NCI-H2029 (cell line): ENCODE data around the gene ACOT11.
"Not testable (repeated sequence)": the region's sequence is repeated elsewhere in the genome, so short reads cannot be mapped to it uniquely, and the experiment has no call there.

Experiments
- DNase-seq: peaks from one replicate; lab custom pipeline; 2025; lab: John Stamatoyannopoulos, UW

ACOT11 gene

DNA sequence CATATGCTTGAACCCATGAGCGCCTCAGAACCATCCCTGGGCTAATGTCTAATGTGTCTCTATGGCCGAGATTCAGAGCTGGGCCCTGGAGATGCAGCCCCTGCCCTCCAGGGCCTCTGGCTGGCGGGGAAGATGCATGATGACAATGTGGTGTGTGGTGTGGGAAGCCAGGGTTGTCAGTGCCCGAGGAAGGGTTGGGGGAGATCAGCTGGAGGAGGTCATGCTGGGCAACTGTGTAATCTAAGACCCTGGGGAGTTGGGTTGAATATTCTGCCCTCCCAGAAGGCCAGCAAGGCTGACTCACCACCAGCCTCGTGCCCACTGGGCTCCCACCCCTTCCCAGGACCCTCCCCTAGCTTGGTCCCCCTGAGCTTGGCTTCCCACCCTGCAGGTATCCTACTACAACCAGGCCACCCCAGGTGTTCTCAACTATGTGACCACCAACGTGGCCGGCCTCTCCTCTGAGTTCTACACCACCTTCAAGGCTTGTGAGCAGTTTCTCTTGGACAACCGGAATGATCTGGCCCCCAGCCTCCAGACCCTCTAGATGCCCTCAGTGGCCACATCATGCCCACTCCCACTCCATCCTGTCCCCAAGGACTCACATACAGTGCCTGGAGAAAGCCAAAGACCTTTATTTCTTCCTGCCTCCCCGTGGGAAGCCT lies 60.7 kb downstream of the ACOT11 start:
- DNase-seq, result no peak

DNA sequence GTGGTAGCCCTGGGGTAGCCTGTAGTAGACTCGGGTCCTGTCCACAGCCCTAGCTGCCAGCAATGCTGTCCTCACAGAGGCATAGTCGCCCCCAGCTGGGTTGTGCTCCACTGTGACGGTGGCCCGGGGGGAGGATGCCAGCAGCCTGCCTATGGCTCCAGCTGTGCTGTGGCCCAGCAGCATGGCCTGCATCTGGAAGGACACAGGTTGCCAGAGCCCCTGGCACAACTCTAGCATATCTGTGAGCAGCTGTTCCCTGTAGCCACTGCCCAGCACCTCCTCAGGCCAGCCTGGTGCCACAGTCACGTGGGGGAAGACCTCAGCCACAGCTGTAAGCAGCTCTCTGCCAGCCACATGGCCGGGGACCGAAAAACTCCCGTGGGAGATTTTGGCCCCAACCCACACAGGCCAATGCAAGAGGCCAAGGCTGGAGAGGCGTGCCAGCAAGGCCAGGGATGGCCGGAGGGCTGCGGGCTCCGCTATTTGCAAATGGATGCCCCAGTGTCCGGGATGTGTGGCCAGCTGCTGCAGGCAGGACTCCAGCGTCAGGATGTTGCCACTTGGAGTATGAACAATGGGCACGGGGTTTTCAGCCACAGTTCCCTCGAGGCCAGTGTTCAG lies 61.4 kb downstream of the ACOT11 start:
- no peak for DNase-seq

GRCh38 chr1:54610048-54610447 lies 62.0 kb downstream of the ACOT11 start:
- no peak for DNase-seq

DNA sequence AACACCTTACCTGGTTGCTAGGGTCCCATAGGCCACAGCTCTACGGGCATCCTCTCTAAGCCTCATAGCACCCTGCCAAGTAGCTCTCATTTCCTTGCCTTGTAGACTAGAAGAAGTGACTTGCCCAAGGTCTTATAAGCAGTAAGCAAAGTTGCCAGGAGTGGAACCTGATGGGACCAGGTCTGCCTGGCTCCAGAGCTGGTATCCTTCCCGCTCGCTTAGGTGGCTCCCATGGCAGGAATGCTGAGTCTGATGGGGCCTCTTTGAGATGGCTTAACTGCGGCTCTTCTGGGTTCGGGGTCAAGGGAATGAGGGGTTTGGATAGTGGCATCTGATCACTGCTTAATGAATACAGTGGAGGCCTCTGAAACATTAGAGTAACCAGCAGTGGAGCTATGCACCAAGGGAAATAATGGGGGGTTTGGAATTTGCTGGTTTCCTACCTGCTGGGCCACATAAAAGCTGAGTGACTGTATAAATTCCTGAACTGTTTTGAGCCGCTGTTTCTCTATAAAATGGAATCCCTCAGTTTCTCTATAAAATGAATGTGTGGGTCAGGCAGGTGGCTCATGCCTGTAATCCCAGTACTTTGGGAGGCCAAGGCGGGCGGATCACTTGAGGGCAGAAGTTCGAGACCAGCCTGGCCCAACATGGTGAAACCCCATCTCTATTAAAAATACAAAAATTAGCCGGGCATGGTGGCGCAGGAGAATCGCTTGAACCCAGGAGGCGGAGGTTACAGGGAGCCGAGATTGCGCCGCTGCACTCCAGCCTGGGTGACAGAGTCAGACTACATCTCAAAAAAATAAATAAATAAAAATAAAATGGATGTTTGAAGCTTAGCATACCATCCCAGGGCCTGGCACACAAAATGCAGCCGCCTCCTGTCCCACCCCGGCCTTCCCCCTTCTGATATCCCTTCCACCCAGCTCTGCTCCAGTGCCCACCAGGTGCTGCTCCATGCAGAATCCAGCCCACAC lies 62.9 kb downstream of the ACOT11 start:
- DNase-seq, result no peak

DNA sequence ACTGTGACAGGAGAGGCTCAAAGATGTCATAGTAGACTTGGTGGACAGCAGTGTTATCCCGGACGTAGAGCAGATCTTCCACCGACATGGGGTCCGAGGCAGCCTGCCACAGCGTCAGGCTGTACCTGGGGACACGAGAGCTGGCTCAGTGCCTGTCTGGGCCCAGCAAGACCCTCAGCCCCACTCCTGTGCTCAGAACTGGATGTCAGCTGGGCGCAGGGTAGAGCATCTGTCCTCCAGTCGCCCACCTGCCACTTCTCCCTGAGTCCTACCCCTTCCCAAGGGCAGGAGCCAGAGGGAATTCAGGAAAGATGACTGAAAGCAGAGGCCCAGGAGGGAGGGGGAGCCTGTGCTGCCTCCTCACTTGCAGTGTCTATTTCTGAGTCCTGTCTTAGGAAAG lies 63.6 kb downstream of the ACOT11 start:
- no peak for DNase-seq

DNA sequence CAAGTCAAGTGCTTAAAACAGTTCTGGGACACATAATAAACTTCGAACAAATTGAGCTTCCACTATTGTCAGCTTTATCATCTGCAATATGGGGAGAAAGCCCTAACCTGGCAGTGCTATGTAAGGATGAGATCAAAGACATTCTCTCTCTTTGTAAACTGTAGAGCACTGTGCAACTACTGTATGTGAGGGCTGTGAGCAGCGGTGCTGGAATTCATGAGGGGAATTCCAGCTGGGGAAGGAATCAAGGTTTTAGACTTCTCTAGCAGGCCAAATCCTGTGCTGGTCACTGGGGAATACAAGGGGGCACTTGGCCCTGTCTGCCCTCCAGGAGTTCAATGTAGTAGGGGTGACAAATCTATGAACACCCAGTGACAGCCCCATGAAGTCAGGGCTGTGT lies 66.0 kb downstream of the ACOT11 start:
- no peak for DNase-seq

GRCh38 chr1:54614563-54614962 lies 66.5 kb downstream of the ACOT11 start:
- no peak for DNase-seq

DNA sequence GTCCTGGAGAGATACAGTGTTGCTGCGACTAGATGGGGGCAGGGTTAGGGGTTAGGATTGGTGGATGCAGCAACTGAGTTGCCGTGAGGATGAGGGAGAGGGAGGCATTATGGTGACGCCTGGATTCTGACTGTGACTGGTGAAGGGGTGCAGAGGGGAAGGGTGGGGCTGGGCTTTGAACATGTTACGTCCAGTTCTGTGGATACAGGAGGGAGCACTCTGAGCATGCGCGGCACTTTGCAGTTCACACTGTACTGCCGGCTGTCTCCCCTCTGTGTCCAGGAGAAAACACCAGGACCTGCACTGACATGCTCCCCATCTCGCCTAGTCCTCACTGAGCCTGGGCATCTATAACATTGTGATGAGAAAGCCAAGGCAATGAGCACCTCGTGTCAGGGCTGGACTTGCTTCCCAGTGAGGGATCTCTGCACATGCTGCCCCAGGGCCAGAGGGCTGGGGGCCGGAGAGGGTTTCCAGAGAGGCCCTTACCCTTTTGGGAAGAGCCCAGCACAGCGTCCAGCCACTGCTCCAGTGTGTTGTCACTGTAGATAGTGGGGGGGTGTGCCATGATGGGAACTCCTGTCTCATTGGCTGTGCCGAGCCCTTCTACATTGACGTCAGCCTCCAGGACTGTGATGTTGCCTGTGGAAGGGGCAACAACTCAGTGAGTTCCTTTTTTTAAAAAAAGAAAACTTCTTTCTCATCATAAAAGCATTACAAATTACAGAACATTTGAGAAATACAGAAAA lies 67.7 kb downstream of the ACOT11 start:
- DNase-seq, result no peak

DNA sequence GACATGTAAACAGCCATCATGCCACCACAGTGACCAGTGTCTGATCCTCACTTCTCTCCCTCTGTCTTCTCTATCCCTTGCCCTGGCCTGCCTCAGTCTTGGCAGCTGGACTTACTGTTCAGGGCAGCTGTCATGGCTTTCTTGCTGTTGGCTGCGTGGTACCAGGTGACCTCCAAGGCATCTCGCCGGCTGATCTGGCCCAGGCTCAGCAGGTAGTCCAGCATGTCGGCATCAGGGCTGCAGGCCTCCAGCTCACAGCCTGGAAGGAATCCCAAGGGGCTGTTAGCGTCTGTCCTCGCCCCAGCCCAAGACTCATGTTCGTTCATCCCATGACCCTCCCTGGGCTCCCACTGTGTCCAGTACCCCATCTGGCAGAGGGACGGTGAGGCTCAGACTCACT lies 71.7 kb downstream of the ACOT11 start:
- no peak for DNase-seq

- DNase-seq, result no peak
These were observed 75.4 kb downstream of the ACOT11 start, which contains the start of gene FAM151A for GRCh38 chr1:54623216-54624007. TSS of gene FAM151A (minus strand) at chr1:54623525. CDS start at chr1:54623395, 130 bp downstream.

DNA sequence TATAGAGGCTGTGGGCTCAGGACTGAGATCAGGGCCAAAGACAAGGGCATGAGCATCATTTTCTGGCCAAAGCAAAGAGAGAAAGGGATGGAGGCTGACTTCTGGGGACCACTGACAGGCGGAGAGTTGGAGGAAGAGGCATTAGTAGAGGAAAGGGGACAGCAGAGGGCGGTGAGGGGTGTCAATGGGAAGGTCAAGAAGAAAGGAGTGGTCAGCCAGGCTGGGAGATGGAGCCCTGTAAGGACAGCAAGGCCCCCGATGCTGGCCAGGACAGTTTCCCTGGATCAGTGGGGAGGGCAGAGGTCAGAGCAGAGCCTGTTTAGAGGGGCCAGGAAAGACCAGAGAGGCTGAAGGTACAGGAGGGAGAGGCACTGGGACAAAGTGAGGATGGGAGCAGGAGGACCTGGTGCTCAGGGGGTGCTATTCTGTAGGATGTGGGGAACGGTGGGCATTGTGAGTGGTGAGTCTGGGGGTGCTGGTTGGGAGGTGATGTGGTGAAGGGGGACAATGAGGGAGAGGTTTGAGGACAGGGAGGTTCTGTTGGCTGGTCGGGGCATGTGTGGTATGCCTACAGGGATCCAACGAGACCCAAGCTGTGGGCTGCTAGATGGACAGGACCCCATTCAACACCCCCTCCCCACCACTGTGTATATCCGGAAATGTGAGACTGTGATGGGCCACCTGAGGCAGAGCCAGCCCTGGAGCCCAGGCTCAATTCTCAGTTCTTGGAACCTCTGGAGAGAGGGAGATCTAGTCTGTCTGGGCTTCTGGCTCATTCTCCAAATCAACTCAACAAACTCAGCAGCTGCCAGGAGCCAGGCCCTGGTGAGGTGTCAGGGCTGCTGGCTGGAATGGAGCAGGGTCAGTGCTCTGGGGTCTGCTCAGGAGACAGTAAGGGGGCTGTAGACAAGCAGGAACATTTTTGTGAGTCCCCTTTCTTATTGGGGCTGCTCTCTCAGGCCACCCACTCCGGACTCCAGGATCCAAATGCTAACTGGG lies 76.7 kb downstream of the ACOT11 start:
- no peak for DNase-seq

- no peak for DNase-seq
These were observed 79.2 kb downstream of the ACOT11 start for GRCh38 chr1:54627196-54627595.

DNA sequence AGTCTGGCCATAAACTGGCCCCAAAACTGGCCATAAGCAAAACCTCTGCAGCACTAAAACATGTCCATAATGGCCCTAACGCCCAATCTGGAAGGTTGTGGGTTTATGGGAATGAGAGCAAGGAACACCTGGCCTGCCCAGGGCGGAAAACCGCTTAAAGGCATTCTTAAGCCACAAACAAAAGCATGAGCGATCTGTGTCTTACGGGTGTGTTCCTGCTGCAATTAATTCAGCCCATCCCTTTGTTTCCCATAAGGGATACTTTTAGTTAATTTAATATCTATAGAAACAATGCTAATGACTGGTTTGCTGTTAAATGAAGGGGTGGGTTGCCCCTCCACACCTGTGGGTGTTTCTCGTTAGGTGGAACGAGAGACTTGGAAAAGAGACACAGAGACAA lies 87.8 kb downstream of the ACOT11 start:
- not testable (repeated sequence) for DNase-seq

DNA sequence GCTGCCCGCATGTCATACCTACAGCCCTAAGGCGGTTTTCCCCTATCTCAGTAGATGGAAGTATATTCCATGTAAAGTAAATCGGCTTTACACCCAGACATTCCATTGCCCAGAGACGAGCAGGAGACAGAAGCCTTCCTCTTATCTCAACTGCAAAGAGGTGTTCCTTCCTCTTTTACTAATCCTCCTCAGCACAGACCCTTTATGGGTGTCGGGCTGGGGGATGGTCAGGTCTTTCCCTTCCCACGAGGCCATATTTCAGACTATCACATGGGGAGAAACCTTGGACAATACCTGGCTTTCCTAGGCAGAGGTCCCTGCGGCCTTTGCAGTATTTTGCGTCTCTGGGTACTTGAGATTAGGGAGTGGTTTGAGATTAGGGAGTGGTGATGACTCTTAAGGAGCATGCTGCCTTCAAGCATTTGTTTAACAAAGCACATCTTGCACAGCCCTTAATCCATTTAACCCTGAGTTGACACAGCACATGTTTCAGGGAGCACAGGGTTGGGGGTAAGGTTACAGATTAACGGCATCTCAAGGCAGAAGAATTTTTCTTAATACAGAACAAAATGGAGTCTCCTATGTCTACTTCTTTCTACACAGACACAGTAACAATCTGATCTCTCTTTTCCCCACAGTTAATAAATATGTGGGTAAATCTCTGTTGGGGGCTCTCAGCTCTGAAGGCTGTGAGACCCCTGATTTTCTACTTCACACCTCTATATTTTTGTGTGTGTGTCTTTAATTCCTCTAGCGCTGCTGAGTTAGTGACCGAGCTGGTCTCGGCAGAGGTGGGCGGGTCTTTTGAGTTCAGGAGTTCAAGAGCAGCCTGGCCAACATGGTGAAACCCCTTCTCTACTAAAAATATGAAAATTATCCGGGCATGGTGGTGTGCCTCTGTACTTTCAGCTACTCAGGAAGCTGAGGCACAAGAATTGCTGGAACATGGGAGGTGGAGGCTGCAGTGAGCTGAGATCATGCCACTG lies 88.7 kb downstream of the ACOT11 start:
- DNase-seq, result not testable (repeated sequence)

GRCh38 chr1:54640361-54640760 lies 92.3 kb downstream of the ACOT11 start:
- no peak for DNase-seq

GRCh38 chr1:54640863-54641836 lies 93.1 kb downstream of the ACOT11 start, which contains the start of gene MROH7:
TSS of gene MROH7 (plus strand) at chr1:54641786. CDS start at chr1:54652927, 11,141 bp downstream.
- no peak for DNase-seq

DNA sequence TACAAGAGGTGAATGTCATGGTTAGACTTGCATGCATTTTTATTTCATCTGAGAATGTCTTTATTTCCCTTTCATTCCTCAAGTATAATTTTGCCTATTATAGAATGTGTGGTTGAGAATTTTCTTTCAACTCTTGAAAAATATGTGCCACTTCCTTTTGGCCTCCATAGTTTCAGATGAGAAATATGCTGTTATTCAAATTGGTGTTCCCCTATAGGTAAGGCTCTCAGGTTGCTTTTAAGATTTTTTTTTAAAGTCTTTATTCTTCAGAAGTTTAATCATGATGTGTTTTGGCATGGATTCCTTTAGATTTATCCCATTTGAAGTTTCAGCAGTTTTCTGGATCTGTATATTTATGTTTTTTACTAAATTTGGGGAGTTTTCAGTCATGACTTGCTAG lies 95.7 kb downstream of the ACOT11 start:
- DNase-seq, result no peak
